Esophagus muscularis mucosa (tissue), 4 donors: ENCODE results near the gene ACADSB. TPM values are rescaled to one million over a fixed set of nuclear protein-coding genes. Genes with fewer than 3 reads are reported as not detected.

Experiments
- DNase-seq: peaks from one replicate; pipeline ENCODE4 v3.0.0-alpha.2; 2017; ENCODE audit errors: extremely low spot score
- H3K27ac ChIP-seq, 4 donors: fragments of 200-600 bp; sonication (generic); replicated peaks in 1 of 4; 1 replicate in 3 of 4; 2 replicates in 1 of 4; pipeline ENCODE4 v1.5.1; 2016 to 2019; ENCODE audit warnings: mild to moderate bottlenecking in 1 of 4
- H3K27me3 ChIP-seq, 4 donors: fragments of 200-600 bp; sonication (generic); one replicate each; pipeline versions ENCODE4 v1.5.1 to v1.6.0; 2016 to 2019
- H3K36me3 ChIP-seq, 4 donors: fragments of 200-600 bp; sonication (generic); one replicate each; pipeline ENCODE4 v1.5.1; 2016 to 2019
- H3K4me1 ChIP-seq, 4 donors: fragments of 200-600 bp; sonication (generic); one replicate each; pipeline ENCODE4 v1.5.1; 2016 to 2019
- H3K4me3 ChIP-seq, 4 donors: fragments of 200-600 bp; sonication (generic); 1 replicate in 2 of 4; 2 replicates in 2 of 4; pipeline ENCODE4 v1.5.1; 2016 to 2019; ENCODE audit warnings: mild to moderate bottlenecking in 4 of 4, moderate library complexity in 1 of 4
- H3K9me3 ChIP-seq, 4 donors: fragments of 200-600 bp; sonication (generic); 1 replicate in 3 of 4; 2 replicates in 1 of 4; pipeline ENCODE4 v1.5.1; 2016 to 2019
- EP300 ChIP-seq: sonication (generic); formaldehyde crosslinking; IDR thresholded peaks from one replicate; pipeline ENCODE4 v1.6.1; 2017; ENCODE audit warnings: antibody characterized with exemption
- POLR2A ChIP-seq: fragments of 450-650 bp; IDR thresholded peaks from one replicate; pipeline ENCODE4 v1.6.1; 2017; ENCODE audit warnings: antibody characterized with exemption, moderate library complexity, mild to moderate bottlenecking, low read depth
- POLR2AphosphoS5 ChIP-seq, 2 donors: sonication (generic); formaldehyde crosslinking; IDR thresholded peaks; one replicate each; pipeline ENCODE4 v1.6.1; 2017; ENCODE audit warnings: antibody characterized with exemption in 2 of 2
- WGBS: methylation state at CpG from one replicate; pipeline ENCODE4 v1.1.5; 2018; 5-methylcytosine and 5-hydroxymethylcytosine counted together
- intact Hi-C: fragments of 100-400 bp; cut with DNase I; formaldehyde crosslinking; loops from one replicate; pipeline ENCODE4 v1.15.1; 2023
- total RNA-seq, 4 donors: library from RNA; depleted of rRNA; stranded (reverse); fragments of >200 nt; gene quantifications; one replicate each; pipeline versions ENCODE4 v1.1.0 to v1.2.1, GENCODE V29; 2016
- TF ChIP-seq, protein P1 (sequence below), 3 experiments: fragments of 200-600 bp in 2 of 3; fragments of 450-650 bp in 1 of 3; sonication (generic) in 2 of 3; IDR thresholded peaks; one replicate each; pipeline ENCODE4 v1.5.1; 2017 to 2019; ENCODE audit warnings: antibody characterized with exemption in 3 of 3, mild to moderate bottlenecking in 2 of 3, moderate library complexity in 1 of 3

ACADSB gene
- total RNA-seq, 4 donors from 2014 or later, result 12.9 to 19.1 (median 14.0) TPM

DNA sequence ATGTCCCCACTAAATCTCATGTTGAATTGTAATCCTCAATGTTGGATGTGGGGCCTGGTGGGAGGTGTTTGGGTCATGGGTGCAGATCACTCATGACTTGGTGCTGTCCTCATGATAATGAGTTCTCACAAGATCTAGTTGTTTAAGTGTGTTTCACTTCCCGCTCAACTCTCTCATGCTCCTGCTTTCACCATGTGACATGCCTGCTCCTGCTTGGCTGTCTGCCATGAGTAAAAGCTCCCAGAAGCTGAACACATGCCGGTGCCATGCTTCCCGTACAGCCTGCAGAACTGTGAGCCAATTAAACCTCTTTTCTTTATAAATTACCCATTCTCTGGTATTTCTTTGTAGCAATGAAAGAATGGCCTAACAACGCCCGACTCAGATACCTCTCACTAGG lies 34.8 kb upstream of the ACADSB start:
- Histone ChIP-seq H3K27ac (no peak overlapping the region), H3K4me3 (no peak overlapping the region), H3K36me3 (no peaks in the 10 kb centered on the region), H3K9me3 (no peaks in the 10 kb centered on the region), H3K27me3 (no peaks in the 10 kb centered on the region), H3K4me1 (no peaks in the 10 kb centered on the region)
- DNase-seq, result no peak
- intact Hi-C loops, result no loop called here
- WGBS, result 60% methylated on average over 5 of the region's 5 CpGs
- TF ChIP-seq POLR2AphosphoS5 (IDR thresholded peaks at IDR 0.05) (no peak), POLR2A (no peak), EP300 (no peak)
- TF ChIP-seq, protein P1, sequence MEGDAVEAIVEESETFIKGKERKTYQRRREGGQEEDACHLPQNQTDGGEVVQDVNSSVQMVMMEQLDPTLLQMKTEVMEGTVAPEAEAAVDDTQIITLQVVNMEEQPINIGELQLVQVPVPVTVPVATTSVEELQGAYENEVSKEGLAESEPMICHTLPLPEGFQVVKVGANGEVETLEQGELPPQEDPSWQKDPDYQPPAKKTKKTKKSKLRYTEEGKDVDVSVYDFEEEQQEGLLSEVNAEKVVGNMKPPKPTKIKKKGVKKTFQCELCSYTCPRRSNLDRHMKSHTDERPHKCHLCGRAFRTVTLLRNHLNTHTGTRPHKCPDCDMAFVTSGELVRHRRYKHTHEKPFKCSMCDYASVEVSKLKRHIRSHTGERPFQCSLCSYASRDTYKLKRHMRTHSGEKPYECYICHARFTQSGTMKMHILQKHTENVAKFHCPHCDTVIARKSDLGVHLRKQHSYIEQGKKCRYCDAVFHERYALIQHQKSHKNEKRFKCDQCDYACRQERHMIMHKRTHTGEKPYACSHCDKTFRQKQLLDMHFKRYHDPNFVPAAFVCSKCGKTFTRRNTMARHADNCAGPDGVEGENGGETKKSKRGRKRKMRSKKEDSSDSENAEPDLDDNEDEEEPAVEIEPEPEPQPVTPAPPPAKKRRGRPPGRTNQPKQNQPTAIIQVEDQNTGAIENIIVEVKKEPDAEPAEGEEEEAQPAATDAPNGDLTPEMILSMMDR (IDR thresholded peaks at IDR 0.05), result no peak

DNA sequence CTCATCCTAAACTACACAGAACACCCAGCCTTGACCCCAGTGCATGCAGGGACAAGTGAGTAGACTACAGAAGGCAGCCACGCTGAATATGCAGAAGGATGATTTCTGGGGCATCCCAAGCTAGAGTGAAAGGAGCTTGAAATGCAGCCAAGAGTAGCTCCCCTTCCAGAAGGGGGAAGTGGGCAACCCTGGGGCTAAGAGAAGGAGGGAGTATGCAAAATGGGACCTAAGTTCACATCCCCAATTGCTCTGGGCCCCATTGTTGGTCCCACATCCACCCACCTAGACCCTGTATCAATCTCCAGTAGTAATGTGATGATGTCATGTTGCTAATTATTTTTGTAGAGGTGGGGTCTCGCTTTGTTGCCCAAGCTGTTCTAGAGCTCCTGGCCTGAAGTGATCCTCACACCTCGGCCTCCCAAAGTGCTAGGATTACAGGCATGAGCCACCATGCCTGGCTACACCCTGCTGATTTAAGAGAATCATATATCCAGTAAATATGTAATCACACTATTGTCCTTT lies 34.2 kb upstream of the ACADSB start:
- Histone ChIP-seq H3K27me3 (no peaks in the 10 kb centered on the region), H3K4me1 (peaks cover 2 to 5% (median 4%) of the 10 kb centered on the region in 4 donors), H3K36me3 (no peaks in the 10 kb centered on the region), H3K27ac (no peak overlapping the region), H3K9me3 (no peaks in the 10 kb centered on the region), H3K4me3 (no peak overlapping the region)
- TF ChIP-seq POLR2AphosphoS5 (IDR thresholded peaks at IDR 0.05), result no peak
- TF ChIP-seq EP300, result no peak
- TF ChIP-seq, protein P1 (IDR thresholded peaks at IDR 0.05), result no peak
- no peak for TF ChIP-seq POLR2A
- intact Hi-C loops, result no loop called here
- DNase-seq, result no peak
- 88% methylated on average over 3 of the region's 3 CpGs for WGBS

GRCh38 chr10:122980209-122981065 lies 28.4 kb upstream of the ACADSB start, which contains the start of gene PSTK:
TSS of gene PSTK (plus strand) at chr10:122980401. CDS start at chr10:122980480, 79 bp downstream.
- Histone ChIP-seq H3K9me3 (no peaks in the 10 kb centered on the region), H3K36me3 (no peaks in the 10 kb centered on the region), H3K27me3 (no peaks in the 10 kb centered on the region), H3K4me1 (peaks cover 6 to 17% (median 16%) of the 10 kb centered on the region in 4 donors), H3K4me3 (peak within 1 kb of the TSS; percentile 61 to 91 (median 76)), H3K27ac (peak within 1 kb of the TSS; percentile 88 to 93 (median 90))
- WGBS, result 2% methylated on average over 22 of the region's 73 CpGs
- peak; percentile 97 for DNase-seq
- intact Hi-C loops, result loop anchor here (2.0 kb wide), 1 partner anchor 28 kb away; the partner anchor contains the start of genes ACADSB and IKZF5
- TF ChIP-seq POLR2AphosphoS5 (IDR thresholded peaks at IDR 0.05) (peak; percentile 76 to 83), EP300 (no peak)
- TF ChIP-seq, protein P1 (IDR thresholded peaks at IDR 0.05), result peak; percentile 93 to 99 (median 94)

DNA sequence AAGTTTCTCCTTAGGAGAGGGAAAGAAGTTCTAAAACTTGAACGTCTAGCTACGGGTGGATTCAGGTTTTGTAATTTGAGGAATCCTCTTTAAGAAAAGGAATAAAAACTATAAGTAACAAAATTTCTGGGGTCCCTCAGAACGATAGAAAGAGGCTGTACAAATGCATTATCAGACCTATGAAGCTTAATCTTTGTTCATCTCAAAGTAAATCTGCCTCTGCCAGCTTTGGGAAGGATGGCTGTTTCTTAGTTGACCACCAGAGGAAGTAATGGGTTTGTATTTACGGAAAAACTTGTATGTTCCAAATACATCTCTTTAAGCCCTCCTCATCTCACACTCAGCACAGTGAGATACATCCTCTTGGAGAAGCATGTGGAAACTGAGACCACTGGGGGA lies 27.7 kb upstream of the ACADSB start:
- WGBS, result 24% methylated on average over 4 of the region's 4 CpGs
- peaks cover 6 to 17% (median 16%) of the 10 kb centered on the region in 4 donors for H3K4me1 ChIP-seq
- no peaks in the 10 kb centered on the region for H3K36me3 ChIP-seq
- no peaks in the 10 kb centered on the region for H3K27me3 ChIP-seq
- intact Hi-C loops, result loop anchor here (2.0 kb wide), 1 partner anchor 28 kb away; the partner anchor contains the start of genes ACADSB and IKZF5
- no peaks in the 10 kb centered on the region for H3K9me3 ChIP-seq
- H3K27ac ChIP-seq, result peak overlapping the region; percentile 88 to 93 (median 90)
- DNase-seq, result no peak
- peak overlapping the region; percentile 61 to 91 (median 76) for H3K4me3 ChIP-seq
- TF ChIP-seq, protein P1 (IDR thresholded peaks at IDR 0.05), result peak; percentile 13 to 42 (median 33)
- no peak for TF ChIP-seq EP300
